Measurements from ENCODE around the gene WDFY2. TPM values are rescaled to one million over a fixed set of nuclear protein-coding genes. Genes with fewer than 3 reads are reported as not detected.

WDFY2 gene
- total RNA-seq, 1 experiment from 2014 or later, result 9.9 TPM

DNA sequence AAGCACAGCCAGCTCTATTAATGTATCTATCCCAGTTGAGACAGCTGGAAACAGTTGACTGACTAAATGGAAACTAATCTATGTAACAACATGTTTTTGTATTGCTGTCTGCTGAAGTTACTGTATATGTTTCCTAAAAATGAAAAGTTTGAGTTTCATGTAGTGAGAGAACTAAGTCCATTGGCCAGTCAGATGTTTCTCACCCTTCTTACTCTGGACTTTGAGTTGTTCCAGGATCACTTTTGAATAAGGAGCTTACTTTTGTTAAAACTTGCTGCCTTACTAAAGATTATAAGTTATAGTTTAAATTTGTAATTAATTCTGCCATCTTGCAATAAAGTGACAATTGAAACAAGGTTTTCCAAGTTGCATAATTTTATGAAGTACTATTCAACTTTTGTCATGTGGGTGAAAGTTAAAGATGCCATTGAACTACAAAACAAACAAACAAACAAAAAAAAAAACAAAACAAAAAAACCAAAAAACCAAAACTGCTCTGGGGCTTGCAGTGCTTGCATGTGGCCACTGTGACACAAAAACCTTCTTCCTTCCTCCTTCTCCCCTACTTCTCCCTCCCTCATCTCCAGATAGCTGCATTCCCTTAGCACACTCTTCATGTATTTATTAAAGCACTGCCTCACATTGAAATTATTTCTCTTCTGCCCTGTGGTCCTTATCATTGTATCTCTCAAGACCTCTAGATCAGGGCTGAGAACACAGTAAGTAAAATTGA lies 15.3 kb downstream of the WDFY2 start:
- no peak for DNase-seq (ENCODE audit: low read depth)

DNA sequence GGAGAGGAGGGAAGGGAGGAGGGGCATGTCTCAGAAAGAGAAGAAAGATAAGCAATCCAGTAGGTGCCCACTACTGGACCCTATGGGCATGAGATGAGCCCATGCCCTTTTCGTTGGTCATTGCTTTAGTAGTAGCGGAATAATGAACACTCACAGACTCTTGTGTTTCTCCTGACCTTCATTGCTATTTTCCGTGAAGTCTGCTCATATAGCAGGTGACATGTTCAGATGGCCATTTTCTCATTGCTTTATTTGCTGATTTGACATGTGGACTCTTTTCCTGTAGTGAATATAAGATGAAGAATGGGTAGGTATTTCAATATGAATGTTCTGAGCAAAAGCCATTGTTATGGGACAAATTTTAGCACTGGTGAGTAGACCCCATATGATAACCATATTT lies 16.4 kb downstream of the WDFY2 start:
- no peak for DNase-seq (ENCODE audit: low read depth)

DNA sequence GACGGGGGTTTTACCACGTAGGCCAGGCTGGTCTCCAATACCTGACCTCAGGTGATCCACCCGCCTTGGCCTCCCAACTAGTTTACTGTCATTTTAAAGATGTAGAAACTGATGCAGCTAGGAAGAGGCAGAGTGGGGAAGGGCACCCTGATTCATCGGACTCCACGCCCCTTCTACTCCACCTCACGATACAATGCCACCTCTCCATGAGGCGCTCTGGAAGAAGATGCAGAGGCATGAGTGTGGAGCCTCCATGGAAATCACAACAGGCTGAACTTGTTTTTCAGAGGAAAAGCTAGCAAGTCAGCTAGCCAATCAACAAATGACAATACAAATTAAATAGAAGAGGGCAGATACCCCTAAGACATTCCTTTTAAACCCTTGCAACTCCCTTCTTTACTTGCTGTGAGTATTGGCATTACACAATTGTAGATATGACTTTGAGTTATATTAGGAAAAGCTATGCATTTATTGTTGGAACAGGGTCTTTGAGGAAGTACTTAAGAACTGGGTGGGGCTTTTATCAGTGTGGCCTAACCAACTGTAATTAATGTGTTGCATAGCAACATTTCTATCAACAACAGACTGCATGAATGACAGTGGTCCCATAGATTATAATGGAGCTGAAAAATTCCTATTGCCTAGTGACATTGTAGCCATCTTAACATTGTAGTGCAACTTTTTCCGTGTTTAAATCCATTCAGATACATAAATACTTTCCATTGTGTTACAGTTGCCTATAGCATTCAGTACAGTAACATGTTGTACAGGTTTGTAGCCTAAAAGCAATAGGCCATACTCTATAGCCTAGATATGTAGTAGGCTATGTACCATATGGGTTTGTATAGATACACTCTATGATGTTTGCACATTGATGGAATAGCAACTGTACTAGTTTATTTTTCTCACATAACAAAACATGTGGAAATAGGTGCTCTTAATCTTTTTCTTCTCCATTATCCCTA lies 17.6 kb downstream of the WDFY2 start:
- DNase-seq (ENCODE audit: low read depth), result no peak

DNA sequence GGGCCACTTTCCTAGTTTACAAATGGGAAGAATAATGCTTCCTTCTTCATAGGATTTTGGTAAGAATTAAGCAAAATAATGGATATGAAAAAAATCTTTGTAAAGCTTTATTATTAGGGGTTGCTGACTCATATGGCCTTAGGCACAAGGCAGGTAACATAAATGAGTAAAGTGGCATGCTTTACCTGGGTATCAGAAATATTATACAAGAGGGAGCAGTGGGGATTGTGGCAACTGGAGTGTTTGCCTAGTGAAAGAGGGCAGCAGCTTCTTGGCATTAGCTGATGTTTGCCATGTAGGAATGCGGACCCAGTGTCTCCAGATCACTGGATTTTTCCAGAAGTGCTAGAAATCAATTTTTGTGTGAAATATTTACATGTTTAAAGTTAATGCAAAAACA lies 19.5 kb downstream of the WDFY2 start:
- no peak for DNase-seq (ENCODE audit: low read depth)

DNA sequence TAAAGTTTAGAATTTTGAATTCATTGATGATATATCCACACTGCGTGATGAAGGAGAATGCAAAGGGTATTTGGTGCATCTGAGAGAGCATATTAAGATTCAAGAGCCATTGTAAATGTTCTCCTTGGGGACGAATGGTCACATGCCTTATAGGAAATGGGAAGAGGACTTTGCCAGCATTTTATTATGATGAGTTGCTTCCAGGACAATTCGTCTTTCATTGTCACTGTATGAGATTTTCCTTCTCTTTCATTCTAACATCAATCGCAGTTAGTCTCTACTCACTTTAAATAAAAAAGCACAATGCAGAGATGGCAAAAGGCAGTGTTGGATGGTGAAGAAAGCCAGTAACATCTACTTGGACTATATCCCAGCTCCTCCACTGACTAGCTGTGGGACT lies 21.4 kb downstream of the WDFY2 start:
- DNase-seq (ENCODE audit: low read depth), result no peak

DNA sequence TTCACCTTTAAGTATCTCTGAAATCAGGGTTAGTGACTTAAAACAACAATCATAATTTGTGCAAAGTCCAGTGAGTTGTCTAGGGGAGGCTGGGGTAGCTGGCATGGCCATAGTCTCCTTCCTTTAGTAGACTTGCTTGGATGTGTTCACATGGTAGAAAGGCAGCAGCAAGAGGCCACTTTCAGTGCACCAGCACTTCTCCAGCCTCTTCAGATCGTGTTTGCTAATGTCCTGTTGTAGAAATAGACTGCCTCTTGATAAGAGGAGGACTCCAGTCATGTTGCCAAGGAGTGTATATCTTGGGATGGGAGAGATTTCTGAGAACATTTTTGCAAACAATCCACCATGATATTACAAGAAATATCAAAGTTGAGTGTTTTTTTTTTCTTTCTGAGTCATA lies 22.9 kb downstream of the WDFY2 start:
- DNase-seq (ENCODE audit: low read depth), result no peak

DNA sequence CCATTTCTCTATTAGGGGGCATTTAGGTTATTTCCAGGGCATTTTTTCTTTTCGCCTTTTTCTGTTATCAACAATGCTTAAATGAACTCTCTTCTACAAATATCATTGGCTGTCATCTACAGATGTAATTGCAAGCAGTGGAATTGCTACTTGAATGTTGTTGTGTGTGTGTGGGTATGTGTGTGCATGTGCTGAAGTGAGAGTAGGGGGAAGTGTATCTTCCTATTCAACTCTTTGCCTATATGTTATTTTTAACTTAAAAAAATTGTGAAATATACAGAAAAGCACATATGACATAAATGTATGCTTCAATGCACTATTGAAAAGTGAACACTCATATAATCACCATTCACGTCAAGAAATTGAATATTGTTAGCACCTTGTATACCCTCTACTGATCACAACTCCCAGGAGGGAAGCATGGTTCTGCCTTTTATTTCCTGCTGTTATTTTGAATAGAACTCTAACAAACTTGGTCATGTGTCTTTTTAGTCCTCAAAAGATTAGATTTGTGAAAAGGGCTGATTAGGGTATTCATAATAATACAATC lies 24.7 kb downstream of the WDFY2 start:
- no peak for DNase-seq (ENCODE audit: low read depth)

DNA sequence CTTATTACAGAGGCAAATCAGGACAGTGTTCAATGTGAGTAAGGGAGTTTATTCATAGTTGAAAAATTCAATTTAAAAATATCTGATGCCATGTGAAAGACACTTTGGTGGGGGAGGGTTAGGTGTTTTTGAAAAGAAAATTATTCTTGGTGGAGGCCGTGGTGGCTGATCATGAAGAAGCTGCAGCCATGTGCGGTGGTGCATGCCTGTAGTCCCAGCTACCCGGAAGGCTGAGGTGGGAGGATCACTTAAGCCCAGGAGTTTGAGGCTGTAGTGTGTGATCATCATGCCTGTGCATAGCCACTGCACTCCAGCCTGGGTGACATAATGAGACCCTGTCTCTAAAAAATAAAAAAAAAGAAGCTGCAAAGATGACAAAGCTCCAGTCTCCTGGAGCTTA lies 28.6 kb downstream of the WDFY2 start:
- DNase-seq (ENCODE audit: low read depth), result no peak

DNA sequence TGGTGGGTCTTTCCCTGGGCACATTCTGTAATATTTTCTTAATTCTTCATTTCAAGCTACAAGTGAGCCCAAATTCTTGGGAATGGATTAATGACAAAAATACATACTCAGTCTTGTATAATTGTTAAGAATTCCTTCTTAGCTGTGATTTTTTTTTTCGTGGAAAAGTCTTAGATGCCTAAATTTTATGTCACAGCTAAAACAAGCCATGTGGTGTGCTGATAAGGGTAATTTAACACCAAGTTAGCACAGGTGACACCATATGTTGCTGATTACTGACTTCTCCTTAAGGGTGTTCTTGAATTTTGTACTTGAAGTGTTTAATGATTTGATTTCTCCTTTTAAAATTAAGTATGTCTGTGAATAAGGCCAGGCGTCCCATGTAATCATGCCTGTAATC lies 29.3 kb downstream of the WDFY2 start:
- DNase-seq (ENCODE audit: low read depth), result no peak

DNA sequence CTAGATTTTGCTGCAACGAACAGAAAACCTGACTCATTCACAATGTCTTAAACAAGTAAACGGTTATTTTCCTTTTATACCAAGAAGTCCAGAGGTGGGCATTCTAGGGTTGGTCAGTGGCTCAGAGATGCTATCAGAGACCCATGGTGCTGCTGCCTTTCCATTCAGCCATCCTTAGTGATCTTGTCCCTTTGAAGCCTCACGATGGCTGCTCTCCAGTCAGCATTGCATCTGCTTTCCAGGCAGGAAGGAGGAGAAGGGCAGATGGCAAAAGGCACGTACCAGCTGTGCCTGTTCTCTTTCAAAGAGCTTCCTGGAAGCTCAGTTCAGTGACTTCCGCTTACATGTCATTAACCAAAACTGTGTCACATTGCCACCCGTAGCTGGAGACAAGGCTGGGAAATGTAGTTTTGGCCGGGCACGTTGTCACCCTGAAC lies 30.1 kb downstream of the WDFY2 start:
- DNase-seq (ENCODE audit: low read depth), result no peak

DNA sequence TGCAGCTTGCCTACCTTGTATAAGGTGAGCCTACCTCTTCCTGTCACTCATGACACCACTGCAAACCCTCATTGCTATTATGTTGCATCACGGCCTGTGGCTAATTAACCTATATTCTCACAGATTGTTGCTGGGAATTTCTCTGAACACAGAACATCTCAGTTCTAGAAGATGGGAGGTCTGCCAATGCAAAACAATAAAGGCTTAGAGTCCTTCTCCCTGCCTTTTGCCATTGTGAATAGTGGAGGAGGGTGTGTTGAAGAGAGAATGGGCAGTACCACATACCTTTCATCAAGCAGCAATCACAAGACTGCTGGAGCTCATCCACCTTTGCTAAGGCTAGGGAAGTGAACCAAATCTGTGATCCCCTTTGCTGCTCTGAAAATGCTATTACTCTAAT lies 34.4 kb downstream of the WDFY2 start:
- DNase-seq (ENCODE audit: low read depth), result no peak

DNA sequence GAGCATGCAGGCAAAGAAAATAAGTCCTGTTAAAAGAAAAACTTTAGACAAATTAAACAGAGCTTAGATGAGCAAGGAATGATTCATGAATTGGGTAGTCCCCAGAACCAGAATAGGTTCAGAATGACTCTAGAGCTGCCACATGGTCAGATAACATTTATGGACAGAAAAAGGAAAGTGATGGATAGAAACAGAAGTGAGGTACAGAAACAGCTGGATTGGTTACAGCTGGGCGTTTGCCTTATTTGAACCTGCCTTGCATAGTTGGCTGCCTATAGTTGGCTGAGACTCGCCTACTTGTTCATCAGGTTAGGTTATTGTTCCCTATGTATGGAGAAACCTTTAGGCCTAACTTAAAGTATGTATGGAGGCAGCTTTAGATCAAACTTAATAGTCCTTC lies 35.4 kb downstream of the WDFY2 start:
- peak; percentile 52 for DNase-seq (ENCODE audit: low read depth)

DNA sequence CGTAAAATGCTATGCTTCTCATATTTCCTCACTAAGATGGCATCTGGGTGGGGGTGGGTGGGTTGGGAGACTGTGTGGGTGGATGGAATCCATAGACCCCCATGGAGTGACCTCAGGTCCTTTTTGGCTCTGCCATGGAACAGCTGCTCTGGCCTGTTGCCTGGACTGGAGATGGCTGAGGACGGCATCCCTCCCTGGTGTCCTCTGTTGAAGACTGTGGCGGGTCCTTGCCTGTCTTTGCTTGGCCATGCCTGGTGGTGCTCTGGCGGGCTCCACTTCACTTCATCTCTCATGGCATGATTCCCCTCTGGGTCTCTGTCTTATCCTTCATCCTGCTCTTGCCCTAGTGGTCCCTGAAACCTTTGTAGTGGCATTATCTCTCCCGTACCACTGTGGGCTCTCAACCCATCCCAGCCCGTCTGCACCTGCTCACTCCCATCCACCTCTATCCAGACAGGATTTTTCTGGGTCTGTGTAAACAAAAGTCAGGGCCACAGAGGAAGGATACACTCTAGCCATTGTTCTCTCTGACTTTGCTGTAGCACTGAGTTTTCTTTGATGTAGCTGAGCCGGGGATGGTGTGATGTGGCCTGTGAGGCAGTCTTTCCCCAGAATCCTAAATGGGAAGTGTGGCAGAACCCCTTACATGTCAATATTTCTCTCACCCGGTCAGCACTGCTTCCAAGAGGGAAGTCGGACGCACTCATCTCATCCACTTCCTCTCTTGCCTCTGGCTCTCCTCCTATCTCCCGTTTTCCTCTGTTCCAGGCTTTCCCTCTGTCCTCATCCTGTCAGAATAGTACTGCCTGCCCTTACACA lies 36.1 kb downstream of the WDFY2 start:
- no peak for DNase-seq (ENCODE audit: low read depth)

DNA sequence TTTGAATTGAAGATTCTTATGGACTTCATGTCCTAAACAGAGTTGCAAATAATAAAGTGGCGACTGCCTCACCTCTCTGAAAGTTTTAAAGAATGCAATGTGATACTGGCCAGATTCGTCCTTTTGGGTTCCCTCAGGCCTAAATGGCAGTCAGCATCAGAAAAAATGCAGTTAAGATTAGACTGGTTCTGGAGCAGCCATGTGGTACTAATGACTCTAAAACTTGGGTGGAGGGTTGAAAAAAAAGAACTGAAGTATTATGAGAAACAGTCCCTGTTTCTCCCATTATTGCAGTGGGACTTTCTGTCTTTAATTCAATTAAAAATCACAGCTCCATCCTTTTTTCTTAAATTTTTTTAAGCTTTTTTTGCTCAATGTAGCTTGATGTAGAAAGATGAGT lies 37.3 kb downstream of the WDFY2 start:
- no peak for DNase-seq (ENCODE audit: low read depth)

DNA sequence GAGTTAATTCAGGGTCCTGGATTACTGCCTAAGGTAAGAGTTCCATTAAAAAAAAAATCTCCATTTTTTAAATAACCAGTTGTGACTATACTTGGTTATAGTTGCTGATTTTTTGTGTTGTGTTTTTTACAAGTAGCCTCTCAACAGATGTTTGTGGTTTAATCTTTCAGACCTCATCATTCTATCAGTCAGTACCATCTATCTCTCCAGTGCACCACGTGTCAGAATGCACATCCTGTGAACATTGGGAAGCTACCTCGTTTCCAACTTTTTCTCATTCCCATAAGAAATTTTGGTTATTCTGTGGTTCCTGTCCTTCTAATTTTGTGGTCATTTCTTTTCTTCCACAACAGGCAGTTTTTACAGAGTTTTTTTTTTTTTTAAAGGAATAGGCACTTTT lies 39.2 kb downstream of the WDFY2 start:
- DNase-seq (ENCODE audit: low read depth), result no peak

DNA sequence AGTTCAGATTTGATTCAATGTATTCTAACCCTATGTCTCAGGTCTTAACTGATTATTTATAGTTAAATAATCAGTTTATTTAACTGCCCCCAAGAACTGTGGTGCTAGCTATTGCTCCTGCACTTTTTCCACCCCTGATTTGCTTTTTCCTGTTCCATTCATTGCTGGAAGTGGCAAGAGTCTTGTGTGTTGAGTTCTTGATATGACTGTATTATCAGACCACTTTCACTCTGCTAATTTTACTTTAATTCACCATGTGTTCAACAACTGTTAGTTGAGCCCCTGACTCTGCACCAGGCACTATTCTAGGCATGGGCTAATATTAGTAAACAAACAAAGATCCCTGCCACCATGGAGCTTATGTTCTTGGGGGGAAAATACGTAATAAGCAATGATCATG lies 39.9 kb downstream of the WDFY2 start:
- DNase-seq (ENCODE audit: low read depth), result no peak

DNA sequence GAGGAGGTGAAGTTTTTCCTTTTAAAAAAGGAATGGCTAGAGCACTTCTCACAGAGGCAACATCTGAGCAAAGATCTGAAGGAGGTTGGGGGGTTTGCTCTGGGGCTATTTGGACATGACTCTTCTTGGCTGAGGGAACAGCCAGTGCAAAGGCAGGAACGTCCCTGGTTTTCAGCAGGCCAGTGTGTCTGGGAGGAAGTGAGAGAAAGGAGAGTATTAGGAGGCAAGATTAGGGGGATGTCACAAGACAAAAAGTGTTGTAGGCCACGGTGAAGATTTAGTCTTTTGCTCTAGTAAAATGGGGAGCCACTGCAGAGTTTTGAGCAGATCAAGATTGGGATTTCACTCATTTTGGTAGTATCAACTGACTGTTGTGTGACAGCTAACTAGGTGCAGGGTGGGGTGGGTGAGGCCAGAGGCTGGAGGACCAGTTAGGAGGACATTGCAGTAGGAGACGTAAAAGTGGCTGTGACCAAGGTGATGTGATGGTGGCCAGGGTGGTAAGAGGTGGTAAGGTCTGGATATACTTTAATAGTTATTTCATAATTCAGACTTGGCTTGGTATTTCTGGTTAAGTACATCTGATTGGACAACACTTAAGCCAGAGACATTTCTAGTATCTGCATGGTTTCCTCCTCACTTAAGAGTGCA lies 40.6 kb downstream of the WDFY2 start:
- no peak for DNase-seq (ENCODE audit: low read depth)

DNA sequence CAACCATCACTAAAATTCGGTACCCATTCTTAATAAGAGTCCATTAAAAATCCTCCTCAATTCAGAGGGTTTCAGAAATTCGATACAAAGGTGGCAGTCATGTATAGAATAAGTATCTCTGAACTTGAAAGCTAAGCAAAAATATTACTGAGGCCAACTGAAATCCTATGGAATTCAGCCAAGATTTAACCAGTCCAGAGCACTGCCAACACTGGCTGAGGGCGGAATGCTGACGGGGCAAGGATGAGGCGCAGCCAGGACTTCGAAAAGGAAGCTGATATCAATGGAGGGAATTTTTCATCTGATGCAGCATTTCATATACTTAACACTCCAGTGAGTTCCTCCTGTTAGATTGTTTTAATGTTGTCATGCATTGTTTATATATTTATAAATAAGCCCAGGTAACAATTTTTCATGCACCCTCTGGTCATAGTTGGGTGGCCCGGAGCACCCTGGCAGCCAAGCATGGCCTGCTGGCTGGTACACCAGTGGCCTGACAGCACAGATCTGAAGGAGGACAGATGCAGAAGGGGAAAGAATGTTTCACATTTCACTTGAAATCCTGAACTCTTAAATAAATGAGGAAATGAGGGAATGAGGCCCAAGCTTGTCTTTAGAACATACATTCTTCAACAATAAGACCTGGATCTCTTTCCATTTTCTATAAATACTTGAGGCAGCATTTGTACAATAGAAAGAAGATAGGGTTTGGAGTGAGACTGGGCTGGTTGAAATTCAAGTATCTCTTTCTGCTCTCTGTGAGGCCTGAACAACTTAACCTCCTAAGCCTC lies 41.5 kb downstream of the WDFY2 start:
- DNase-seq (ENCODE audit: low read depth), result no peak

DNA sequence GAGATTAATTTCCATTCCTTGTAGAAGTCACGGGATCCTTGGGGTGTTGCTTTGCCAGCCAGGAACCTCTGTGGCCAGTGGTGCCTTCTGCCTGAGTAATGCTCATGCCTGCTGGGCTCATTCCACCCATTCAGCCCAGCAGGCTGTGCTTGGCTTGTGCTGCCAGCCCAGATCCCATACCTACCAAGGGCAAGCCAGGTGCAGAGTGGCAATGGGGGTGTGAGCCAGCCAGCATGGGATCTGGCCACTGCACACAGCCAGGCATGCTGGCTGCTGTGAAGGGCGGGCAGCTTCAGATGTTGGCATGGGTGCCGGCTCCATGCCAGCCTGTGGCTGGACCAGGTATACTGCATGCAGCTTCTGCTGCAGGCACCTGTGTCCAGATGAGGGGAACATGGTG lies 42.5 kb downstream of the WDFY2 start:
- DNase-seq (ENCODE audit: low read depth), result no peak

Measured in HT1080 (cell line).